Measurements from ENCODE around the gene ADORA1. TPM values are rescaled to one million over a fixed set of nuclear protein-coding genes. Genes with fewer than 3 reads are reported as not detected.
A peak's percentile ranks its signal among the peaks of the same experiment; 100 is the strongest.

Gene ADORA1
- polyA plus RNA-seq: 1 to 10 TPM in 1 of 4 donors, under 1 TPM in 2, not detected in 1; 0.38 to 1.4 (median 0.54) TPM
- long read RNA-seq, donor 1: 0 reads
- long read RNA-seq, donor 2: 0 reads
- long read RNA-seq, donor 3: 0 reads
- long read RNA-seq, donor 4: 0 reads
- long read RNA-seq, donor 5: 0 reads
- long read RNA-seq, donor 6: 0 reads
- long read RNA-seq, donor 7: 0 reads
- long read RNA-seq, donor 8: 0 reads
- long read RNA-seq, donor 9: 0 reads
- long read RNA-seq, donor 10, partial matches to known transcripts: 0 of 1 reads
- long read RNA-seq, donor 10, other reads (novel, unspliced or antisense): 0 of 1 reads

GRCh38 chr1:203127666-203128430 is at the start of gene ADORA1:
TSS of gene ADORA1 (plus strand) at chr1:203127726. CDS start at chr1:203128842, 1,116 bp downstream.
- H3K9me3 ChIP-seq (ENCODE audit: control insufficient read depth in 2 of 2, insufficient read depth in 1 of 2, low read depth in 1 of 2, low read length in 1 of 2): no peaks in the 10 kb centered on the region
- no peaks in the 10 kb centered on the region for H3K36me3 ChIP-seq (ENCODE audit: control insufficient read depth in 3 of 3, insufficient read depth in 2 of 3, low read depth in 1 of 3, low read length in 3 of 3)
- peak; percentile 24 to 61 for DNase-seq
- H3K27me3 ChIP-seq (ENCODE audit: control insufficient read depth in 3 of 3, insufficient read depth in 3 of 3, low read length in 3 of 3): peaks cover 0 to 52% (median 3%) of the 10 kb centered on the region in 3 donors
- H3K4me3 ChIP-seq (ENCODE audit: low read depth in 1 of 3, low read length in 3 of 3): no peak within 1 kb of the TSS
- H3K4me1 ChIP-seq (ENCODE audit: control insufficient read depth in 3 of 3, insufficient read depth in 2 of 3, low read depth in 1 of 3, low read length in 2 of 3): peaks cover 0 to 10% (median 0%) of the 10 kb centered on the region in 3 donors
- FAIRE-seq: no peak
- H3K27ac ChIP-seq (ENCODE audit: low read depth in 1 of 3, low read length in 2 of 3): peak within 1 kb of the TSS in 1 of 3 donors; percentile 17
- 2 to 3% (median 2%) methylated on average over 40 to 51 of the region's 51 CpGs for WGBS, 3 donors

- Histone ChIP-seq H3K4me3 (ENCODE audit: low read depth in 1 of 3, low read length in 3 of 3) (no peak overlapping the region), H3K4me1 (ENCODE audit: control insufficient read depth in 3 of 3, insufficient read depth in 2 of 3, low read depth in 1 of 3, low read length in 2 of 3) (no peaks in the 10 kb centered on the region), H3K9me3 (ENCODE audit: control insufficient read depth in 2 of 2, insufficient read depth in 1 of 2, low read depth in 1 of 2, low read length in 1 of 2) (no peaks in the 10 kb centered on the region), H3K27ac (ENCODE audit: low read depth in 1 of 3, low read length in 2 of 3) (no peak overlapping the region), H3K27me3 (ENCODE audit: control insufficient read depth in 3 of 3, insufficient read depth in 3 of 3, low read length in 3 of 3) (peaks cover 9 to 73% (median 11%) of the 10 kb centered on the region in 3 donors), H3K36me3 (ENCODE audit: control insufficient read depth in 3 of 3, insufficient read depth in 2 of 3, low read depth in 1 of 3, low read length in 3 of 3) (no peaks in the 10 kb centered on the region)
- WGBS, 3 donors: 95 to 96% (median 96%) methylated on average over 2 of the region's 2 CpGs
- no peak for DNase-seq
- no peak for FAIRE-seq
Measured at GRCh38 chr1:203077956-203078355, 49.6 kb upstream of the ADORA1 start.

- 45 to 79% (median 53%) methylated on average over 3 of the region's 3 CpGs for WGBS, 3 donors
Measured at GRCh38 chr1:203078478-203078877, 49.0 kb upstream of the ADORA1 start.

GRCh38 chr1:203080456-203080855 is 47.1 kb upstream of the ADORA1 start:
- WGBS, 3 donors: 70 to 86% (median 74%) methylated on average over 5 of the region's 5 CpGs
- H3K4me3 ChIP-seq (ENCODE audit: low read depth in 1 of 3, low read length in 3 of 3): no peak overlapping the region
- H3K27me3 ChIP-seq (ENCODE audit: control insufficient read depth in 3 of 3, insufficient read depth in 3 of 3, low read length in 3 of 3): peaks cover 4 to 54% (median 7%) of the 10 kb centered on the region in 3 donors
- DNase-seq: no peak
- FAIRE-seq: no peak
- H3K27ac ChIP-seq (ENCODE audit: low read depth in 1 of 3, low read length in 2 of 3): no peak overlapping the region
- H3K9me3 ChIP-seq (ENCODE audit: control insufficient read depth in 2 of 2, insufficient read depth in 1 of 2, low read depth in 1 of 2, low read length in 1 of 2): no peaks in the 10 kb centered on the region
- no peaks in the 10 kb centered on the region for H3K36me3 ChIP-seq (ENCODE audit: control insufficient read depth in 3 of 3, insufficient read depth in 2 of 3, low read depth in 1 of 3, low read length in 3 of 3)
- H3K4me1 ChIP-seq (ENCODE audit: control insufficient read depth in 3 of 3, insufficient read depth in 2 of 3, low read depth in 1 of 3, low read length in 2 of 3): no peaks in the 10 kb centered on the region

More at GRCh38 chr1:203078478-203078877, 49.0 kb upstream of the ADORA1 start:
- no peaks in the 10 kb centered on the region for H3K36me3 ChIP-seq (ENCODE audit: control insufficient read depth in 3 of 3, insufficient read depth in 2 of 3, low read depth in 1 of 3, low read length in 3 of 3)
- peaks cover 9 to 71% (median 11%) of the 10 kb centered on the region in 3 donors for H3K27me3 ChIP-seq (ENCODE audit: control insufficient read depth in 3 of 3, insufficient read depth in 3 of 3, low read length in 3 of 3)
- FAIRE-seq: no peak
- H3K9me3 ChIP-seq (ENCODE audit: control insufficient read depth in 2 of 2, insufficient read depth in 1 of 2, low read depth in 1 of 2, low read length in 1 of 2): no peaks in the 10 kb centered on the region
- no peak for DNase-seq
- H3K4me3 ChIP-seq (ENCODE audit: low read depth in 1 of 3, low read length in 3 of 3): no peak overlapping the region
- no peak overlapping the region for H3K27ac ChIP-seq (ENCODE audit: low read depth in 1 of 3, low read length in 2 of 3)
- H3K4me1 ChIP-seq (ENCODE audit: control insufficient read depth in 3 of 3, insufficient read depth in 2 of 3, low read depth in 1 of 3, low read length in 2 of 3): no peaks in the 10 kb centered on the region

GRCh38 chr1:203081465-203082230 is 45.9 kb upstream of the ADORA1 start:
- H3K36me3 ChIP-seq (ENCODE audit: control insufficient read depth in 3 of 3, insufficient read depth in 2 of 3, low read depth in 1 of 3, low read length in 3 of 3): no peaks in the 10 kb centered on the region
- no peak overlapping the region for H3K4me3 ChIP-seq (ENCODE audit: low read depth in 1 of 3, low read length in 3 of 3)
- H3K4me1 ChIP-seq (ENCODE audit: control insufficient read depth in 3 of 3, insufficient read depth in 2 of 3, low read depth in 1 of 3, low read length in 2 of 3): no peaks in the 10 kb centered on the region
- FAIRE-seq (no peak), DNase-seq (no peak)
- 44 to 63% (median 56%) methylated on average over 9 of the region's 9 CpGs for WGBS, 3 donors
- peaks cover 0 to 44% (median 2%) of the 10 kb centered on the region in 3 donors for H3K27me3 ChIP-seq (ENCODE audit: control insufficient read depth in 3 of 3, insufficient read depth in 3 of 3, low read length in 3 of 3)
- no peaks in the 10 kb centered on the region for H3K9me3 ChIP-seq (ENCODE audit: control insufficient read depth in 2 of 2, insufficient read depth in 1 of 2, low read depth in 1 of 2, low read length in 1 of 2)
- H3K27ac ChIP-seq (ENCODE audit: low read depth in 1 of 3, low read length in 2 of 3): no peak overlapping the region

- no peaks in the 10 kb centered on the region for H3K4me1 ChIP-seq (ENCODE audit: control insufficient read depth in 3 of 3, insufficient read depth in 2 of 3, low read depth in 1 of 3, low read length in 2 of 3)
- H3K36me3 ChIP-seq (ENCODE audit: control insufficient read depth in 3 of 3, insufficient read depth in 2 of 3, low read depth in 1 of 3, low read length in 3 of 3): no peaks in the 10 kb centered on the region
- H3K4me3 ChIP-seq (ENCODE audit: low read depth in 1 of 3, low read length in 3 of 3): no peak overlapping the region
- 53 to 68% (median 54%) methylated on average over 3 of the region's 3 CpGs for WGBS, 3 donors
- no peak for FAIRE-seq
- H3K27ac ChIP-seq (ENCODE audit: low read depth in 1 of 3, low read length in 2 of 3): no peak overlapping the region
- H3K9me3 ChIP-seq (ENCODE audit: control insufficient read depth in 2 of 2, insufficient read depth in 1 of 2, low read depth in 1 of 2, low read length in 1 of 2): no peaks in the 10 kb centered on the region
- DNase-seq: no peak
- H3K27me3 ChIP-seq (ENCODE audit: control insufficient read depth in 3 of 3, insufficient read depth in 3 of 3, low read length in 3 of 3): peaks cover 0 to 42% (median 0%) of the 10 kb centered on the region in 3 donors
Measured at GRCh38 chr1:203082231-203082505, 45.4 kb upstream of the ADORA1 start.

- Histone ChIP-seq H3K27me3 (ENCODE audit: control insufficient read depth in 3 of 3, insufficient read depth in 3 of 3, low read length in 3 of 3) (peaks cover 0 to 35% (median 0%) of the 10 kb centered on the region in 3 donors), H3K4me3 (ENCODE audit: low read depth in 1 of 3, low read length in 3 of 3) (no peak overlapping the region), H3K4me1 (ENCODE audit: control insufficient read depth in 3 of 3, insufficient read depth in 2 of 3, low read depth in 1 of 3, low read length in 2 of 3) (no peaks in the 10 kb centered on the region), H3K36me3 (ENCODE audit: control insufficient read depth in 3 of 3, insufficient read depth in 2 of 3, low read depth in 1 of 3, low read length in 3 of 3) (no peaks in the 10 kb centered on the region), H3K27ac (ENCODE audit: low read depth in 1 of 3, low read length in 2 of 3) (no peak overlapping the region), H3K9me3 (ENCODE audit: control insufficient read depth in 2 of 2, insufficient read depth in 1 of 2, low read depth in 1 of 2, low read length in 1 of 2) (no peaks in the 10 kb centered on the region)
- FAIRE-seq (no peak), DNase-seq (no peak)
- WGBS, 3 donors: 52 to 63% (median 62%) methylated on average over 11 of the region's 11 CpGs
Measured at GRCh38 chr1:203082571-203083462, 44.7 kb upstream of the ADORA1 start.
